CD4-positive, alpha-beta T cell treated with Interleukin-21 for 1 hour (primary cell): ENCODE data around the gene ZFP57.
"Not testable (repeated sequence)": the region's sequence is repeated elsewhere in the genome, so short reads cannot be mapped to it uniquely, and the experiment has no call there.

Experiments used
- DNase-seq: peaks from one replicate; pipeline ENCODE4 v3.0.0-alpha.2; 2020

Gene ZFP57

DNA sequence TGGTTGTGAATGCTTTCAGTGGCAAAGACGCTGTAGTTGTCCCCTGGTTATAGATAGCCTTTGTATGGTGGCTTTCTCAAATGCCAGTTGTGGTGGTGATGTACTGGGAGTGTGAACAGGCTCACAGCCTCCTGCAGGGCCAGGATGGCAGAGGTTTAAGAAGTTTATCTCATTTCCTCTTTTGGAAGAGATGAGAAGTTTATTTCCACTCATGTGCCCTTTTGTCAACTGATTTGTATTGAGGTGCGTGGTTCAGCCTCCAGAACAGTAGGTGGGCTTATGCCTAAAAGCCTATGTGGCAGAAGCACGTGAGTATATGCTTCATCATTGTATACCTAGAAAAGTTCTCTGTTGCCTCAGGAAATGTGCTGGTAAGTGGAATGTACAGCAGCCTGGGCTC is 13.7 kb upstream of the ZFP57 start:
- DNase-seq: no peak

DNA sequence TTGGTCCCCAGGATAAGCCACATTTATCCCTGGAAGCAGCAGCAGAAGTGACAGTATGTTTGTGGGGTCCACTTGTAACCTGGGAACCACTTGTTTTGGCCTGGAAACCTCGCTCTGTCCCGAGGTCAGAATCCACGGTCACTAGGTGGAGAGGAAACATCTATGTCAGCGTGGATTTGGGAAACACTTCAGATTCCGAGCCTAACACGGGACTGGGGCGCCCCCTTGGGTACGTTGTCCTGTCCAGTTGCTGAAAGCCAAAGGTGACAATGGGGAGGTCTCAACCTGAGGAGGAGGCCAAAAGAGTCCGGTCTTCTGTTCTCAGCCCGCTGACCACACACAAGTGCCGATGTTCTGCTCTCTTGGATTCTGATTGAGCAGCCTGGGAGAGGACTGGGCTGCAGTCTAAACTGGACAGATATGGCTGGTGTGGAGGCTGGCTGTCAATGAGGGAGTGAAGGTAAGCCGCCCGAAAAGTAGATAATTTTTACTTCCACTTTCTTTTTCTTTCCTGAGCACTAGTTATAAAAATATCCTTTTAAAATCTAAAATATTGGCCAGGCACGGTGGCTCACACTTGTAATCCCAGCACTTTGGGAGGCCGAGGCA is 4.9 kb upstream of the ZFP57 start:
- DNase-seq: no peak

DNA sequence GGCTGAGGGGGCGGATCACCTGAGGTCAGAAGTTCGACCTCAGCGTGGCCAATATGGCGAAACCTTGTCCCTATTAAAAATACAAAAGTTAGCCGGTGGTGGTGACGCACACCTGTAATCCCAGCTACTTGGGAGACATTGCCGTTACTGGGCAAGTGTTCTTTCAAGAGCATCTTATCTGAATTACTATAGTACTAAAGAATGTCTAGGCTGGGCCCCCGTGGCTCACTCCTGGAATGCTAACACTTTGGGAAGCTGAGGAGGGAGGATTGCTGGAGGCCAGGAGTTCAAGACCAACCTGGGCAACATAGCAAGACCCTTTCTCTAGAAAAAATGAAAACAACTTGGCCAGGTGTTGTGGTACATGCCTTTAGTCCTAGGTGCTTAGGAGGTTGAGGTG is 859 bp upstream of the ZFP57 start:
- no peak for DNase-seq

DNA sequence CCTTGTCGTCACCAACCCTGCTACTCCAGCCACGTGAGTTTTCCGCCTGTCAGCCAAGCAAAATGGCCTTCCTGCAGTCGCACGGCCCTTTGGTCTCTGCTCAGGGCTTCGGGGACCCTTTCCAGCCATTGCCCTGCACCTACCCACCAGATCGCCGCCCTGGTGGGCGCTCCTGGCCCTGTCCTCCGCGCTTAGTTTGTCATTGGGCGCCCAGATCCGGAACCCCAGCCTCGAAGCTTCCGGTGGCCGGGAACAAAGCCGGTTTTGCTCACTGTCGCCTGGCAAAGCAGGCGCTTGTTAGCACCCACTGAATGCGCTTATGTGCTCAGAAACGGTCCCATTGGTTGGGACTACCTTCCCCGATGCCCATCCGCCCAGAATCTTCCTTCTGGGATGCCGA is 536 bp downstream of the ZFP57 start:
- DNase-seq: no peak

DNA sequence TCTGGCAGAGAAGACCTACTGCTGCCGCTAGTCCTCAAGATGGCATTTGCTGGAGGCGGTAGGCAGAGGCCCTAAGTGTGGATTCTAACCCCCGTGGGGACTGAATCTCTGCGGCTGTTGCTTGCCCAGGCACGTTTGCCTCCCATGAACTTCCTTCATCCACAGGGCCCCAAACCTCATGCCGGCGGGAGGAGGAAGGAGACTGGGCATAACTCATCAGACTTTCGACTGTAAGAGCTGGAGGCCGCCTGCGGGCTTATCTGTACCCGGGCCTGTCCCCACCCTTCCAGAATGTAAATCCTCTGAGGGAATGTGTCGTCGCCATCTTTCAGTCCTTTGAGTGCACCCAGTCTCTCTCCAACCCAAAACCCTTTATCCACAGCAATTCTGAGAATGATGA is 990 bp downstream of the ZFP57 start:
- no peak for DNase-seq

DNA sequence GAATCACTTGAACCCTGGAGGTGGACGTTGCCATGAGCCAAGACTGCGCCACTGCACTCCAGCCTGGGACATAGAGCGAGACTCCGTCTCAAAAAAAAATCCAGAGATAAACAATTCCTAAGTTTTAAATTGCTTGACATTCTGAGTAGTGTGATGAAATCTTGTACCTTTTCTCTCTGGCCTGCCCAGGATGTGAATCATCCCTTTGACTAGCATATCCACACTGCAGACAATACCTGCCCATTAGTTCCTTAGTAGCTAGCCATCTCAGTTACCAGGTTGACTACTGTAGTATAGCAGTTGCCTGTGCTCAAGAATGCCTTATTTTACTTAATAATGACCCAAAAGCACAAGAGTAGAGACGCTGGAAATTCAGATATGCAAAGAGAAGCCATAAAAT is 2.8 kb downstream of the ZFP57 start:
- DNase-seq: no peak

DNA sequence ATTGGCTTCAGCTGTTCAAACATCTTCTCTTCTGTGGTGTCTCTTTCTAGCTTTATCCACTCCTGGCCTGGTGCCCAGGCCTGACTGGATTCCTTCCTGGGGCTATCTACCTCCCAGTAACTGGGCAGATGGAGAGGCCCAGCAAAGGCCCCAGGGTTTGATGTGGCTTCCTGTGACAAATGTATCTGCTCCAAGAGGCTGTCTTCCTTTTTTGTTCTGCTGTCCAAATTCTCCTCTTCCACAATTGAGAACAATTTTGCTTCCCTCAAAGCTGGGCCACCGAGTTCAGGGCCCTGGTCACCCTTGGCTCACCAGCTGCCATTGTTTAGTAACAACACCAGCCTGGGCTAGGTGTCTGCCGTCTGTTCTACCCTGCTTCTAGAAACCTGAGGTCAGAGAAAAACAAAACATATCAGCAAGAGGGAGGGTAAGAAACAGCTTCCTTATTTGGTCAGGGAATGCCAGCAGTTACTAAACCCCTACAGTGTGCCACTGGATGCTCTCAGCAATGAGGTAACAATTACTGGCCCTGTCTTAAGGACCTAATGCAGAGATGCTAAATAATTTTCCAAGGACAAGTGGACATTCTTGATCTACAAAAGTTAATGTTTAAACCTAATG is 3.9 kb downstream of the ZFP57 start:
- no peak for DNase-seq

DNA sequence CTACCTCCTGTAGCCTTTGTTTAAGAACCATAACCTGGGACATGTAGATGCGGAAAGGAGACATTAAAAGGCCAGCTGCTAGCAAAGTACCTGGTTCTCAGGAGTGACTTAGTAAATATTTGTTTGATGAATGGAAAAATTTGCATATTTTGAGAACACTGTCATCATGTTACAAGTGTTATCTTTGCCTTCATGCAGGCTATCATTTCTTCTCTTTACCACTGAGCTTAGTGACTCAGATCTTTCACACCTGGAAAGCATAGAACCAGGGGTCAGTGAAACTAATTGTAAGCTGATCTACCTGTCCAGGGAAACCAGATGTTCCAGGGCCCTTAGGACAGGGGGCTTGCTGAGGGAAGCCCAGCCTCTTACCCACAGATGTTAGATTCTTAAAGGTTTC is 5.4 kb downstream of the ZFP57 start:
- no peak for DNase-seq

DNA sequence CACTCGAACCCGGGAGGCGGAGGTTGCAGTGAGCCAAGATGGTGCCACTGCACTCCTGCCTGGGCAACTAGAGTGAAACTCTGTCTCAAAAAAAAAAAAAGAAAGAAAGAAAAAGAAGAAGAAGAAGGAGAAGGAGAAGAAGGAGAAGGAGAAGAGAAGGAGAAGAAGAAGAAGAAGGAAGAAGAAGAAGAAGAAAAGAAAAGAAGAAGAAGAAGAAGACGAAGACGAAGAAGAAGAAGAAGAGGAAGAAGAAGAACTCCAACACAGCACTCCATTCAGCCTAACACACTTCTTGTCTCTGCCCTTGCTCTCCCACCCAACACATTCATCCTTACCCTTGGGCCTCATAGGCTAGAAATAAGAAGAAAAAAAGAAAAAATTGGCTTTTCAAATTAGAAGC is 6.9 kb downstream of the ZFP57 start:
- DNase-seq: no peak

DNA sequence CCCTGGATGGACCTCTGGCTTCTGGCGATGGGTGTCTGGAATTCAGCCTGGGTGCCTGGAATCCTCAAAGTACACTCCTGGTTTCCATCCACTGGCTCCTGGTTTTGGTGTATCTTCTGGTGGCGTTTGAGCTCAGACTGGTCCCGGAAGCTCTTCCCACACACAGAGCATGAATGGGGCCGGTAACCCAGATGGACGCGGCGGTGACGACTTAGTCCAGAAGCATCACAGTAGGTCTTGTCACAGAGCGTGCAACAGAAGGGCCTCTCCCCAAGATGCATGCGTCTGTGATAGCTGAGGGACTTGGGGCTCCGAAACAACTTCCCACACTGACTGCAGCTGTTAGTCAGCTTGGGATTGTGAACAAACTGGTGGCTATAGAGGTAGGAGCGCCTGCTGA is 7.8 kb downstream of the ZFP57 start:
- no peak for DNase-seq

DNA sequence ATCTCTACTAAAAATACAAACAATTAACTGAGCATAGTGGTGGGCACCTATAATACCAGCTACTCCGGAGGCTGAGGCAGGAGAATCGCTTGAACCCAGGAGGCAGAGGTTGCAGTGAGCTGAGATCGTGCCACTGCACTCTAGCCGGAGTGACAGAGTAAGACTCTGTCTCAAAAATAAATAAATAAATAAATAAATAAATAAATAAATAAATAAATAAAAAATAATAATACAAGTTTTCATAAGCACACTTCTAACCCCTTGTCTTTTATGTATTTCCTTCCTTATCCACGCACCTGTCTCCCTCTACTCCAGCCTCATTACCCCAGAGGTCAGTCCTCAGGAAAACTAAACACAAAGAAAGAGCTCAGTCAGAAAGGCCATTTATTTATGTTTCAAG is 8.8 kb downstream of the ZFP57 start:
- DNase-seq: not testable (repeated sequence)

DNA sequence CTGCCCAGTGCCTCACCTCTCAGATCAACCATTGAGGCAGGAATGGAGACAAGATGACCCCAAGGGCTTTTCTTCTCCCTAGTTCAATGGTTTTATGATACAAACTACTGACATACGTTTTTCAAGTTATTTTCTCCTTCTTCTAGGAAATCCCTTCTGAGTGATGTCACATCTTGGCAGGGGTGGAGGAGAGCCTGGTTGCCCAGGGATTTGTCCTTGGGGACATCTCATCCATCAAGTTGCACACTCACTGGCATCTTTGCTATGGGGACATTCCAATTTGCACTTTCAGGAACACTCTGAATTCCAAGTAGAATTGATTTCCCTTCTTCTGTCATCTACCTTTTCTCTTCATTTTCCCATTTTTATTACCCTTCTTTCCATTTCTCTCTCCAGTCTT is 9.9 kb downstream of the ZFP57 start:
- DNase-seq: no peak

DNA sequence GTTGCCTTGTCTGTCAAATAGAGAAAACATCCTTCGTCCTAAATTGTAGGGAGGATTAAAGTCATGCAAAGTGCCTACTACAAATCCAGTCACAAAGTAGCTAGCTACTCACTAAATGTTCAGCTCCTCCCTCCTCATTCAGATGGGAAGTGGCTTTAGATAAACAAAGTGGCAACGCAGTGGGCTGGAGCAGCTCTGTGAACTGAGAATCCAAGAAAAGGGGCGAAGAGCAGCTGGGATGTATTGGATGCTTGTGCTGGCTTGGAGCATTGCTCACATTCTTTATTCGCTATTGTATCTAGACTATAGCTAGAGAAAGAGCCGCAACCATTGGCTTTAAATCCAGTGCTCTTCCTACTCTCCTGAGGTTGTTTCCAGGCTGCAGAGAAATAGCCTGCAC is 13.8 kb downstream of the ZFP57 start:
- no peak for DNase-seq

DNA sequence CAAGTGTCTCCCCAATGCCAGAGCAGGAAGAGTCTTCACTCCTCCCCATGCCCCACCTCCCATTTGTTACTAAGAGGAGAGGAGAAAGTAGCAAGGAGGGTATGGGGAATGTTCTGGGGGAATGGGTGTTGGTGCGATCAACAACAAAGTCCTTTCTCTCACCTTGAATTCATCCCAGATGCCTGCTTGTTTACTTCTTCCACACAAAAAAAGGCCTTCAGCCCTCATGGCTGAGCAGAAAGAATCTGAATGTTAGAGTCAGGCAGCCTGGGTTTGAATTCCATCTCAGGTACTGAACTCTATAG is 14.2 kb downstream of the ZFP57 start:
- no peak for DNase-seq

DNA sequence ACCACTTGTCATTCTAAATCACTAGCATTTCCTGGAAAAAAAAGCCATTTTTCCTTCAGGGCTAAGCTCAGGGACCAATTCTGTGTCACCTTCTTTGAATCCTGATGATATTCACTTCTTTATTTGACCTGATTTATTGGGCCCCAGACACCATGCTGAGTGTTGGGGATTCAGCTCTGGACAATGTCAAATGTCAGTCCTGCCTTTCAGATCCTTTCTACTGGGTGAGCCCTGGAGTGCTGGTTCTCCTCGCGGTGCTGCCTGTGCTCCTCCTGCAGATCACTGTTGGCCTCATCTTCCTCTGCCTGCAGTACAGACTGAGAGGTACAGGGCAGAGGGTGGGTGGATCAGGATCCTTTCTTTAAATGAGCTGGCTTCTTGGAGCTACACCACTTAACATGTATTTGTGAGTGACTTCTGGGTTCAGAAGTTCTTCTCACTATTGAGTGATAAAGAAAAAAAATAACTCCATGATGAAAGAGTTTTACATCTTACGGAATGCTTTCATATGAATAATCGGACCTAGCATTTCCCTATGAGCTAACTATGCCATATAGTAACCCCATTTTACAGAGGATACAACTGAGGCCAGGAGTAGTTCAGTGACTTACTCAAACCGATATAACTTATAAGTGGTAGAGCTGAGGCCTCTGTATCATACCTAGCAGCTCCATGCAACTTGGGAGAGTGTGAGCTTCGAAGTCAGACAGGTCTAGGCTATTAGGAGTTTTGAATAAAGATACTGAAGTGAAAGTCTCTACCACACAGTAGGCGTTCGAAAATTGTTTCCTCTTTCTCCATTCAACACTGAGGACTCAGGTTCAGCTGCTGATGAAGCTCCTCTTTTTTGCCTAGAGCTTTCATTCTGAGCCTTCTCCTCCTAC is 14.8 kb downstream of the ZFP57 start:
- no peak for DNase-seq

DNA sequence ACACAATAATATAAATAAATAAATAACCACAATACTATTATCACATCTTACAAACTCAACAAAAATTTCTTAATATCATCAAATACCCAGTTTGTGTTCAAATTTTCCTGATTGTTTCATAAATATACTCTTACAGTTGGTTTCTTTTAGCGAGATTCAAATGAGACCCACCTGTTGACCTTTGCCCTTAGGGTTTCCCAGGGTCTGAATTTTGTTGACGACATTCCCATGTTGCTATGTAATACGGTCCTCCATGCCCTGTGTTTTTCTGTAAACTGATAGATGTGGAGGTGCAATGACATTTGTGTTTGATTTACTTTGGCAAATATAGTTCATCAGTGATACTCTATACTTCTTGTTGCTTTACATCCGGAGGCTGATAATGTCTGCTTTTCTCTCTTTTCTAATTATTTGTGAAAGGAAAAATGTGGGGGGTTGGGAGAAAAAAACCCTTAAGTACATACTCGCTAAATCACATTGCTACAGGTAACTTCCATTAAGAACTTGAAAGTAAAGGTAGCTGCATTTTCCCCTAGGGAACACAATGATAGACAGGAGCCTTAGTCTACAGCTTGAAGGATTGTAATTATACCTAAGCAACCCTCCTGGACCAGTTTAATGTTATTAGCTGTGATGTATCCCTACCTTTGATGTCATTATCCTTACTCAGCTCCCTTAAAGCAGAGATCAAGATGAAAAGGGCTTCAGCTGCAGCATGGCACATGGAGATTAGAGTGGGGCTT is 17.5 kb downstream of the ZFP57 start:
- no peak for DNase-seq

DNA sequence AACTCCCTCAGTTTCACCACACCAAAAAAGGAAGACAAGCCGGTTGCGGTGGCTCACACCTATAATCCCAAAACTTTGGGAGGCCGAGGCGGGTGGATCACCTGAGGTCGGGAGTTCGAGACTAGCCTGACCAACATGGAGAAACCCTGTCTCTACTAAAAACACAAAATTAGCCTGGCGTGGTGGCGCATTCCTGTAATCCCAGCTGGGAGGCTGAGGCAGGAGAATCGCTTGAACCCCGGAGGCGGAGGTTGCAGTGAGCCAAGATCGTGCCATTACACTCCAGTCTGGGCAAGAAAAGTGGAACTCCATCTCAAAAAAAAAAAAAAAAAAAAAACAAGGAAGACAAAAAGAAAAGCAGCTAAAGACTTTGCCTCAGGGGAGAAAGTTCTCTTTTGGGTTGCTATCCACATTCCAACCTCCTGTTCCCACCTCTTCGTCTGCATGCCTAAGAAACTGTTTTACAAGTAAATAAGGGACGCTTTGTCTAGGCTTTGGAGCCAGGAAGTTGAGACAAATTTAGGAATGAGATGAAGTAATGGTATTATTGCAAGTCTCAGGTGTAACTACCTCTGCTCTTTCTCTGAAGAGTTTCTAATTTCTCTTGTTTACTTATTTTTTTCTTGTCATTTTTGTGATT is 19.3 kb downstream of the ZFP57 start:
- not testable (repeated sequence) for DNase-seq

DNA sequence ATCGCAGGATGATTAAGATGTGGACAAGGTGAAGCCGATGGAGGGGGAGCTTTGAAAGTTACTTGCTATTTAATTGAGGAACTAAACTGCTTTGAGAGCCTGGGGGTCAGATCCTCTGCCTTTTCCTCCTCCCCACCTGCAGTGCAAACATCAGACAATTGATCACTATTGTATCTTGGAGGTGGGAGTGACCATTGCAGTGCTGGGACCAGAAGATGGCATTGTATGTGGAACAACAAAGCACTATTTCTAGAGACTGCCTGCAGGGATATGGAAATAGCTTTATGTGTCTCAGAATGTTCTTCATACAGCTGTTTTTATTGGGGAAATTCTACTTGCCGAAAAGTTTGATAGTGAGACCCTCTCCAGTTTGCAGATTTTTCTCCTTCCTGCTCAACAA is 19.9 kb downstream of the ZFP57 start:
- DNase-seq: no peak

DNA sequence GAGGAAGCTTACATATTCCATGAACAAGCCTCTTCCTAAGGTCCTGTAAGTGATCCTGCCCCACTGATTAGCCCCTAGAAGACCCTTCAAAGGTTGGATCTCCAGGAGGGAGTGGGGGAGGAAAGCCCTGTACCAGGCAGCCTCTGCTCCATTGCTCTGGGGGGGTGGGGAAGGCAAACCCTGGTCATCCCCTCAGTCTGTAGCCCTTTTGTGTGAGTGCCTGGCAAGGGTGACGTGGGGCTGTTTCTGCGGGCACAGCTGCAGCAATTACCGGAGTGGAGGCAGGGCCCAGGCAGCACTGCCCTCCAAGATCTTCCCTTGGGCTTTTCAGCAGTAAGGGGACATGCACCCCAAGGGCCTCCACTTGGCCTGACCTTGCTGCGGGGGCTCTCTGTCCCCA is 24.2 kb downstream of the ZFP57 start, which contains the start of gene MOG:
MOG (plus strand) TSS at position 295 of the 400 bp plus-strand sequence. CDS start 118 bp downstream, outside the sequence.
- no peak for DNase-seq

DNA sequence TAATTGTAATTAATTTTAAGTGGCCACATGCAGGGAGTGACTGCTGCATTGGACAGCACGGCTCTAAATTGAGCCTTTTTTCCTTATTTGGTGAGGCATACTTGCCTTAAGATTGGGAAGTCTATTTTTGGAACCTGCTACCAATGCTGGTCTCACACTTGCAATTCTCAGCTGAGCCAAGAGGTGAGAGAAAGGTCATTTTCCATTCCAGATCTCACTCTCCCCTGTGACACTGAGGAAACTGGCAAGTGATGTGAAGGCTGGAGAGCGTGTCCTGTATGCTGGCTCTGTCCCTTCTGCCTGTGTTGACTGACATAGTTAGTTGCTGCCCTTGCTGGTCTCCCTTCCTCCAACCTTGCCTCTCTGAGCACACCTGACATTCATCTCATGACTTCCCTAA is 24.8 kb downstream of the ZFP57 start:
- no peak for DNase-seq

DNA sequence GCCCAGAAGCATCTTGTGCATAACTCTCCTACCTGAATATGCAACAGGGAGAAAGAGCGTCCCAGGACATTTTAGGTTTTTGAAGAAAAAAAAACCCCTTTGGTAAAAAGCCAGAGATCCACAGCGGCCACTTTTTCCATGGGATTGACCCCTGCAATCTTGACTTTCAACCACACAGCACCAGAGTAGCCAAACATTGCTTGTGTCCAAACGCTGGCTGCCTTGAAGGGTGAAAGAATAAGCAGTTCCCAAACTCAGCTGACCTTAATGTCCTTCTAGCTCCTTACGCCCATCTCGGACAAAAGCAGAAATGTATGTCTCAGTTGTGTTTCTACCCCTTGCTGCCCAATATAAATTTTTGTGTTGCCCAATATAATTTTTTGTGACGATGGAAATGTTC is 25.3 kb downstream of the ZFP57 start:
- DNase-seq: no peak

DNA sequence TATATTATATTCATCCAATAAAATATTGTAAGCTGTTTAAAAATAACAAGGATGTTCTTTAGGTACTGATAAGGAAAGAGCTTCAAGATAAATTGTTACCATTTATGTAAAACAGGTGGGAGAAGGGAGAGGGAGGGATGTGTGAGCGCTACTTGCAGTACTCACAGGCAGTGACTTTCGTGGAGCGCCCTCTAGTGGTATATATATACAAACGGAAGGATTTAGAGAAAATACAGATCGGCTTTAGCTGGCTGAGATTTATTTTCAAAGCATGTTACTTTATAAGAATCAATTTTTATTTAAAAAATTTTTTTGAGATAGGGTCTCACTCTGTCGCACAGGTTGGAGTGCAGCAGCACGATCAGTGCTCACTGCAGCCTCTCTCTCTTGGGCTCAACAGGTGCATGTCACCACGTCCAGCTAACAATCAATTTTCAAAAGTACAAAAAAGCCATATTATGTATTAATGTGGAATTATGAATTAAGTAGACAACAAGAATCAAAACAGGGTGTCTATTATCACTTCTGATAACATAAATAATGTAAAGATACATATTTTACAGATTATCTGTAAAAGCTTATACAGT is 27.4 kb downstream of the ZFP57 start:
- DNase-seq: peak; percentile 76

DNA sequence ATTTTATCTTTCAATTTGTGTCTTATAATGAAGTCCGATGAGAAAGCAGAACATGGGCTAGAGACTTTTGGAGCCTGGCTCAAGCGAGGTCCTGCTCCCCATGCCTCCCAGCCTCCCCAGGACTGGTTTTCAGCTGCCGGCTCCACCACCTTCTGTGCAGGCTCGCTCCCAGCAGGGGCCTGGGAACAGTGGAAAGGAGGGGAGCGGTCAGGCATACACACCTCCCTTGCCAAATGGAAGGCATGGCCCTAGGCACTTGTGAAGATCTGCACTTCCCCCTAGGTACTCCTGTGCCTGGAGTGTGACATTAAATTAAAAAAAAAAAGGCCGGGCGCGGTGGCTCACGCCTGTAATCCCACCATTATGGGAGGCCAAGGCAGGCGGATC is 28.8 kb downstream of the ZFP57 start:
- no peak for DNase-seq
